Osteocyte (in vitro differentiated cells): ENCODE results near the gene STRN. TPM values are rescaled to one million over a fixed set of nuclear protein-coding genes. Genes with fewer than 3 reads are reported as not detected.

Source experiments
- DNase-seq: peaks from one replicate; pipeline ENCODE4 v3.0.0; 2021; ENCODE audit warnings: mixed read lengths; ENCODE audit not compliant: unreplicated experiment; ENCODE audit errors: extremely low spot score
- H3K27ac Mint-ChIP-seq: one replicate; pipeline ENCODE4 v1.8.0; 2021; ENCODE audit warnings: mild to moderate bottlenecking, mixed read lengths; ENCODE audit not compliant: unreplicated experiment
- H3K27me3 Mint-ChIP-seq: one replicate; pipeline ENCODE4 v1.8.0; 2021; ENCODE audit warnings: mixed read lengths; ENCODE audit not compliant: unreplicated experiment
- H3K36me3 Mint-ChIP-seq: one replicate; pipeline ENCODE4 v1.8.0; 2021; ENCODE audit warnings: mixed read lengths; ENCODE audit not compliant: unreplicated experiment
- H3K4me1 Mint-ChIP-seq: one replicate; pipeline ENCODE4 v1.8.0; 2021; ENCODE audit warnings: mixed read lengths; ENCODE audit not compliant: unreplicated experiment
- H3K4me3 Mint-ChIP-seq: one replicate; pipeline ENCODE4 v1.8.0; 2021; ENCODE audit warnings: mild to moderate bottlenecking, moderate library complexity, mixed read lengths; ENCODE audit not compliant: unreplicated experiment
- H3K9me3 Mint-ChIP-seq: one replicate; pipeline ENCODE4 v1.8.0; 2021; ENCODE audit warnings: mixed read lengths; ENCODE audit not compliant: unreplicated experiment
- CTCF ChIP-seq: fragments of 200-600 bp; sonication (generic); IDR thresholded peaks from 2 replicates; pipeline ENCODE4 v1.5.0; 2021; ENCODE audit warnings: antibody characterized with exemption, mild to moderate bottlenecking, moderate library complexity
- total RNA-seq: library from RNA; stranded (reverse); gene quantifications from 2 replicates; pipeline ENCODE4 v1.2.1, GENCODE V29; 2021

Gene STRN
- total RNA-seq, 1 donor from 2014 or later: 27.2 TPM

GRCh38 chr2:36805635-36806224 lies 160.6 kb downstream of the STRN start:
- Mint-ChIP-seq H3K27ac (no peak overlapping the region), H3K9me3 (no peaks in the 10 kb centered on the region), H3K4me3 (no peak overlapping the region), H3K4me1 (no peaks in the 10 kb centered on the region), H3K36me3 (no peaks in the 10 kb centered on the region), H3K27me3 (no peaks in the 10 kb centered on the region)
- DNase-seq: no peak
- TF ChIP-seq CTCF: no peak

GRCh38 chr2:36802952-36803351 lies 163.4 kb downstream of the STRN start:
- Mint-ChIP-seq H3K27ac (no peak overlapping the region), H3K4me3 (no peak overlapping the region), H3K27me3 (peaks cover 2% of the 10 kb centered on the region), H3K9me3 (no peaks in the 10 kb centered on the region), H3K4me1 (no peaks in the 10 kb centered on the region), H3K36me3 (no peaks in the 10 kb centered on the region)
- no peak for TF ChIP-seq CTCF
- no peak for DNase-seq

- H3K36me3 Mint-ChIP-seq: no peaks in the 10 kb centered on the region
- no peak for DNase-seq
- peaks cover 11% of the 10 kb centered on the region for H3K27me3 Mint-ChIP-seq
- no peak overlapping the region for H3K27ac Mint-ChIP-seq
- H3K4me3 Mint-ChIP-seq: no peak overlapping the region
- TF ChIP-seq CTCF: no peak
- H3K4me1 Mint-ChIP-seq: no peaks in the 10 kb centered on the region
- no peaks in the 10 kb centered on the region for H3K9me3 Mint-ChIP-seq
Measured at GRCh38 chr2:36801088-36801487, 165.2 kb downstream of the STRN start.

GRCh38 chr2:36800381-36800780 lies 166.0 kb downstream of the STRN start:
- TF ChIP-seq CTCF: no peak
- H3K36me3 Mint-ChIP-seq: no peaks in the 10 kb centered on the region
- no peaks in the 10 kb centered on the region for H3K9me3 Mint-ChIP-seq
- H3K4me1 Mint-ChIP-seq: no peaks in the 10 kb centered on the region
- H3K4me3 Mint-ChIP-seq: no peak overlapping the region
- no peak for DNase-seq
- H3K27me3 Mint-ChIP-seq: peaks cover 16% of the 10 kb centered on the region
- no peak overlapping the region for H3K27ac Mint-ChIP-seq

- Mint-ChIP-seq H3K4me1 (no peaks in the 10 kb centered on the region), H3K27me3 (peaks cover 16% of the 10 kb centered on the region), H3K27ac (no peak overlapping the region), H3K36me3 (no peaks in the 10 kb centered on the region), H3K4me3 (no peak overlapping the region), H3K9me3 (no peaks in the 10 kb centered on the region)
- TF ChIP-seq CTCF: no peak
- no peak for DNase-seq
Measured at GRCh38 chr2:36798724-36799123, 167.6 kb downstream of the STRN start.
